ENCODE measurements around the gene CLEC3A. TPM values are rescaled to one million over a fixed set of nuclear protein-coding genes. Genes with fewer than 3 reads are reported as not detected.

CLEC3A gene
- total and polyA plus RNA-seq, 2 donors (not counting 1 experiment from before 2014, with no cell fraction given), result not detected

DNA sequence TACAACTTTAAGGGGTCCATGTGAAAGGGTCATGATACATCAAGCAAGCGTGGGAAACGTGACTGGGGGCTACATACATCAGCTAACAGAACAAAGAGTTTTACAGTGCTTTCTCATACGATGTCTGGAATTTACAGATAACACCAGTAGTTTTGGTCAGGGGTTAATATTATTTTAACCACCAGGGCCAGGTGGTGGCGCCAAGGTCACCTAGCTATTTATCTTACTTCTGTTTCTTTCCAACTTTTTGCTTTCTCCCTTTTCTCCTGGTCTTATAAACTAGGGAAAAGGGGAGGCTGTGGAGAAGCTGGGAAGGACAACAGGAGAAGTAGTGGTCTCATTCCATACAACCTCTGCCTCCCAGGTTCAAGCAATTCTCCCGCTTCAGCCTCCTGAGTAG, 37.9 kb downstream of the CLEC3A start:
- Histone ChIP-seq H2AFZ (ENCODE audit: low read length) (no peak overlapping the region), H3K9ac (ENCODE audit: insufficient read depth, low read length) (no peak overlapping the region), H4K20me1 (ENCODE audit: control insufficient read depth, extremely low read depth, insufficient read depth, low read length) (no peaks in the 10 kb centered on the region), H3K36me3 (ENCODE audit: control insufficient read depth, insufficient read depth, low read length) (no peaks in the 10 kb centered on the region), H3K9me3 (ENCODE audit: control insufficient read depth, insufficient read depth, low read depth, low read length) (no peaks in the 10 kb centered on the region), H3K4me3 (replicated peaks in 1 of 4; ENCODE audit: control extremely low read depth in 1 of 4, insufficient read depth in 1 of 4, low read depth in 3 of 4, low read length in 4 of 4) (no peak overlapping the region), H3K79me2 (ENCODE audit: control insufficient read depth, insufficient read depth, low read length) (no peaks in the 10 kb centered on the region), H3K27ac (ENCODE audit: insufficient read depth, low read length) (no peak overlapping the region), H3K4me1 (ENCODE audit: control insufficient read depth, extremely low read depth, insufficient read depth, low read length) (no peaks in the 10 kb centered on the region), H3K27me3 (ENCODE audit: control insufficient read depth, insufficient read depth, low read length) (no peaks in the 10 kb centered on the region), H3K4me2 (ENCODE audit: extremely low read depth, insufficient read depth, low read length) (no peak overlapping the region)
- no peak for TF ChIP-seq EZH2 (IDR thresholded peaks at IDR 0.05; ENCODE audit: low read length, missing control alignments)
- no peak for TF ChIP-seq CTCF (conservative IDR thresholded peaks at IDR 0.05 in 1 of 2, IDR thresholded peaks at IDR 0.05 in 1 of 2; ENCODE audit: low read depth in 1 of 2, low read length in 2 of 2)
- DNase-seq (ENCODE audit: low read depth in 2 of 2), result no peak

- H3K9me3 ChIP-seq (ENCODE audit: control insufficient read depth, insufficient read depth, low read depth, low read length), result no peaks in the 10 kb centered on the region
- H2AFZ ChIP-seq (ENCODE audit: low read length), result no peak overlapping the region
- H3K27me3 ChIP-seq (ENCODE audit: control insufficient read depth, insufficient read depth, low read length), result no peaks in the 10 kb centered on the region
- no peak overlapping the region for H3K9ac ChIP-seq (ENCODE audit: insufficient read depth, low read length)
- TF ChIP-seq EZH2 (IDR thresholded peaks at IDR 0.05; ENCODE audit: low read length, missing control alignments), result no peak
- TF ChIP-seq CTCF (conservative IDR thresholded peaks at IDR 0.05 in 1 of 2, IDR thresholded peaks at IDR 0.05 in 1 of 2; ENCODE audit: low read depth in 1 of 2, low read length in 2 of 2), result no peak
- H3K4me3 ChIP-seq (replicated peaks in 1 of 4; ENCODE audit: control extremely low read depth in 1 of 4, insufficient read depth in 1 of 4, low read depth in 3 of 4, low read length in 4 of 4), result no peak overlapping the region
- no peaks in the 10 kb centered on the region for H3K36me3 ChIP-seq (ENCODE audit: control insufficient read depth, insufficient read depth, low read length)
- no peak for DNase-seq (ENCODE audit: low read depth in 2 of 2)
- no peaks in the 10 kb centered on the region for H3K4me1 ChIP-seq (ENCODE audit: control insufficient read depth, extremely low read depth, insufficient read depth, low read length)
- no peak overlapping the region for H3K4me2 ChIP-seq (ENCODE audit: extremely low read depth, insufficient read depth, low read length)
- H4K20me1 ChIP-seq (ENCODE audit: control insufficient read depth, extremely low read depth, insufficient read depth, low read length), result no peaks in the 10 kb centered on the region
- no peaks in the 10 kb centered on the region for H3K79me2 ChIP-seq (ENCODE audit: control insufficient read depth, insufficient read depth, low read length)
- no peak overlapping the region for H3K27ac ChIP-seq (ENCODE audit: insufficient read depth, low read length)
Observed at GRCh38 chr16:78060809-78061208, 38.5 kb downstream of the CLEC3A start.

GRCh38 chr16:78065319-78065718, 43.0 kb downstream of the CLEC3A start:
- no peaks in the 10 kb centered on the region for H3K4me1 ChIP-seq (ENCODE audit: control insufficient read depth, extremely low read depth, insufficient read depth, low read length)
- no peak for TF ChIP-seq CTCF (conservative IDR thresholded peaks at IDR 0.05 in 1 of 2, IDR thresholded peaks at IDR 0.05 in 1 of 2; ENCODE audit: low read depth in 1 of 2, low read length in 2 of 2)
- no peaks in the 10 kb centered on the region for H3K9me3 ChIP-seq (ENCODE audit: control insufficient read depth, insufficient read depth, low read depth, low read length)
- no peaks in the 10 kb centered on the region for H3K27me3 ChIP-seq (ENCODE audit: control insufficient read depth, insufficient read depth, low read length)
- H2AFZ ChIP-seq (ENCODE audit: low read length), result no peak overlapping the region
- H3K27ac ChIP-seq (ENCODE audit: insufficient read depth, low read length), result no peak overlapping the region
- H3K79me2 ChIP-seq (ENCODE audit: control insufficient read depth, insufficient read depth, low read length), result no peaks in the 10 kb centered on the region
- no peaks in the 10 kb centered on the region for H3K36me3 ChIP-seq (ENCODE audit: control insufficient read depth, insufficient read depth, low read length)
- H3K4me2 ChIP-seq (ENCODE audit: extremely low read depth, insufficient read depth, low read length), result no peak overlapping the region
- DNase-seq (ENCODE audit: low read depth in 2 of 2), result peak in 1 of 2 donors; percentile 71
- H3K9ac ChIP-seq (ENCODE audit: insufficient read depth, low read length), result no peak overlapping the region
- H4K20me1 ChIP-seq (ENCODE audit: control insufficient read depth, extremely low read depth, insufficient read depth, low read length), result no peaks in the 10 kb centered on the region
- H3K4me3 ChIP-seq (replicated peaks in 1 of 4; ENCODE audit: control extremely low read depth in 1 of 4, insufficient read depth in 1 of 4, low read depth in 3 of 4, low read length in 4 of 4), result no peak overlapping the region

All from fibroblast of lung (primary cell).